C4-2B (cell line): ENCODE measurements around the gene TRAPPC6A.

Experiments used
- CTCF ChIP-seq: fragments of 450-650 bp; conservative IDR thresholded peaks from 2 replicates; pipeline ENCODE4 v1.5.1; 2017; ENCODE audit warnings: mild to moderate bottlenecking
- ZFX ChIP-seq: fragments of 450-650 bp; IDR thresholded peaks from 2 replicates; pipeline ENCODE4 v1.6.1; 2017

DNA sequence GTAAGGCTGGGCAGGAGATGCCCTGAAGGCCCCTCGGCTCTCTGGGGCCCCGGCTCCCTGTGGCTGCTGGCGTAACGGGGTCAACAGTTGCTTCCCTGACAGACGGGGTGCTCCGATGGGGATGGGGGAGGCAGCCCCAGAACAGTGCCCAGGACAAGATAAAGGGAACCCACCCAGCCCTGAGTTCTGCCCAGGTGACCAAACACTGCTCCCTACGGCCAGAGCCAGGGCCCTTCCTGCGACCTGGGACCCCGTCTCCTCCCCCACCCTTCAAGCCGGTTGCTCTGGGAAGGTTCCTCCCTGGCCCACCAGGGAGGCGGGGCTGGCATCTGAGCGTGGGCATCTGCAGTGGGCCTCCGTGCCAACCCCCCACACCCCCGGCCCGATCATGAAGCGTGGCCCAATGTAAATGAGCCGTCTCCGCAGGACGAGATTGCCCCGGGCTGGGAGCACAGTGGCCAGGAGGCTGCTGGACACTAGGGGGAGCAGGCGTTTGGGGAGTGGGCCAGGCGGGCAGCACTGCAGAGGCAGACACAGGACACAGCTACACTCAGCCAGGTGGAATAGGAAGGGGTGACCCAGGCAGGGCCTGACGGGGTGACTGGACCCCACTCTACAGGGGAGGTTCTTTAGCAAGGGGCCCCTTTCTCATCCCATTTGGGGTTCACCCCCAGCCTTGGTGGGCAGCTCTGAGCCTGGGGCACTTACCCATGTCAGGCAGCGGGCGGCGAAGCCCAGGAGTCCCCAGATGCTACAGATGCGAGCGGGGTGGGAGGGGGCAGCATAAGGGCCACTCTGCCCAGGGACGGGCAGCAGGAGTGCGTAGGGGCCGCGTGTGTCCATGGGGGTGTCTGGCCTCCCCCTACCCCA lies 16.1 kb downstream of the TRAPPC6A start:
- TF ChIP-seq CTCF (peak; percentile 55), ZFX (no peak)
